VCaP (cell line): ENCODE results near the gene MAP3K5.

Source experiments
- H3K27ac ChIP-seq: fragments of 450-650 bp; 2 replicates; pipeline ENCODE4 v1.5.1; 2017
- TF ChIP-seq, protein P1 (sequence below): fragments of 450-650 bp; conservative IDR thresholded peaks from 2 replicates; pipeline ENCODE4 v1.5.1; 2017; ENCODE audit warnings: mild to moderate bottlenecking, moderate library complexity

The MAP3K5 gene

GRCh38 chr6:136562211-136562610 is 230.1 kb downstream of the MAP3K5 start:
- peak overlapping the region; percentile 100 for H3K27ac ChIP-seq
- TF ChIP-seq, protein P1, sequence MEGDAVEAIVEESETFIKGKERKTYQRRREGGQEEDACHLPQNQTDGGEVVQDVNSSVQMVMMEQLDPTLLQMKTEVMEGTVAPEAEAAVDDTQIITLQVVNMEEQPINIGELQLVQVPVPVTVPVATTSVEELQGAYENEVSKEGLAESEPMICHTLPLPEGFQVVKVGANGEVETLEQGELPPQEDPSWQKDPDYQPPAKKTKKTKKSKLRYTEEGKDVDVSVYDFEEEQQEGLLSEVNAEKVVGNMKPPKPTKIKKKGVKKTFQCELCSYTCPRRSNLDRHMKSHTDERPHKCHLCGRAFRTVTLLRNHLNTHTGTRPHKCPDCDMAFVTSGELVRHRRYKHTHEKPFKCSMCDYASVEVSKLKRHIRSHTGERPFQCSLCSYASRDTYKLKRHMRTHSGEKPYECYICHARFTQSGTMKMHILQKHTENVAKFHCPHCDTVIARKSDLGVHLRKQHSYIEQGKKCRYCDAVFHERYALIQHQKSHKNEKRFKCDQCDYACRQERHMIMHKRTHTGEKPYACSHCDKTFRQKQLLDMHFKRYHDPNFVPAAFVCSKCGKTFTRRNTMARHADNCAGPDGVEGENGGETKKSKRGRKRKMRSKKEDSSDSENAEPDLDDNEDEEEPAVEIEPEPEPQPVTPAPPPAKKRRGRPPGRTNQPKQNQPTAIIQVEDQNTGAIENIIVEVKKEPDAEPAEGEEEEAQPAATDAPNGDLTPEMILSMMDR: no peak

GRCh38 chr6:136553166-136553787 is 239.0 kb downstream of the MAP3K5 start:
- TF ChIP-seq, protein P1: no peak
- no peak overlapping the region for H3K27ac ChIP-seq

GRCh38 chr6:136552054-136552453 is 240.2 kb downstream of the MAP3K5 start:
- TF ChIP-seq, protein P1: no peak
- no peak overlapping the region for H3K27ac ChIP-seq

GRCh38 chr6:136551103-136551502 is 241.2 kb downstream of the MAP3K5 start:
- peak overlapping the region; percentile 95 for H3K27ac ChIP-seq
- TF ChIP-seq, protein P1: no peak

DNA sequence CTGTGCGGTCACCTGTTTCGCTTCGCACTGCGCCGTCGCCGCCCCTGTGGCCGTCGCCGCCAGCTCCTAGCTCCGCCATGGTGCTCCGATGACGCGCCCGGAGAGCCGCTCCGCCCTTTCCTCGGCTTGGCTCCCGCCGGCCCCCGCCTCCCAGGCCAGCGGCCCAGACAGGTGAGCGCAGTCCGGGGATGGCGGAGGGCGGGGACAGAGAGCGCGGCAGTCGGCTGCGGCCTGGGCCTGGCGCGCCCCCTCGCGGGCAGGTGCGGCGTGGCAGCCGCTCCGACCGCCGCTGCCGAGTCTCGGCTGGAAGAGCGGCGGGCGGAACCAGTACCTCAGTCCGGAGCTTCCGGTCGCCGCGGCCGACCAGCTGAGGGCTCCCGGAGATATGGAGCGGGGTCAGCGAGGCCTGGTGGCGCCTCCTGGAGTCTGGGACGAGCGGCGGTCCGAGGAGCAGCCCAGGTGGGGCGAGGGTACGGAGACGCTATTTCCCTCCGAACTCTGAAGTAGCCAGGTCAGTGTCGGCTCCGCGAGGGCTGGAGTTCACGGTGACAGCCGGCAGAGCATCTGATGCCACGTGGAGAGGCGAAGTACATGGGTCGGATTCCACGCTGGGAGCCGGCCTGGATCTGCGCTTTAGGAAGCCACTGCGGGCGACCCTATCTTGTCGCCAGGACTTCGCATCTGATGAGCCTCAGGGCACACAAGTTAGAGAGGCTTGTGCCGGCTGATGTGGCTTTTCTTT is 241.8 kb downstream of the MAP3K5 start, which contains the start of gene MAP7:
TSS of gene MAP7 (minus strand) at position 93 of the 742 bp plus-strand sequence. CDS start at position 79, 14 bp downstream.
- peak within 1 kb of the TSS; percentile 95 for H3K27ac ChIP-seq
- TF ChIP-seq, protein P1: peak; percentile 99

DNA sequence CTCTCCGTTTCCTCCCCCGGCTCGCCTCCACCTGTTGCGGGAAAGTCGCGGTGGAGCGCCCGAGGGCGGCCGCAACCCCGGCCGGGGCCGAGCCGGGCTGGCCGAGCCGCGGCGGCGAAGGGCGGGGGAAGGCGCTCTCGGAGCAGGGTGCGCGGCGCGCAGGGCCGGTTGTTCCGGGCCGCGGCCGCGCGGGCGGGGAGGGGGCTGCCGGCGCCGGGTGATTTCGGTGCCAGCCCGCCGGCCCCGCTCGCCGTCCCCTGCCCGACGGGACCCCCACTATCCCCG is 242.3 kb downstream of the MAP3K5 start:
- H3K27ac ChIP-seq: peak overlapping the region; percentile 95
- TF ChIP-seq, protein P1: no peak

DNA sequence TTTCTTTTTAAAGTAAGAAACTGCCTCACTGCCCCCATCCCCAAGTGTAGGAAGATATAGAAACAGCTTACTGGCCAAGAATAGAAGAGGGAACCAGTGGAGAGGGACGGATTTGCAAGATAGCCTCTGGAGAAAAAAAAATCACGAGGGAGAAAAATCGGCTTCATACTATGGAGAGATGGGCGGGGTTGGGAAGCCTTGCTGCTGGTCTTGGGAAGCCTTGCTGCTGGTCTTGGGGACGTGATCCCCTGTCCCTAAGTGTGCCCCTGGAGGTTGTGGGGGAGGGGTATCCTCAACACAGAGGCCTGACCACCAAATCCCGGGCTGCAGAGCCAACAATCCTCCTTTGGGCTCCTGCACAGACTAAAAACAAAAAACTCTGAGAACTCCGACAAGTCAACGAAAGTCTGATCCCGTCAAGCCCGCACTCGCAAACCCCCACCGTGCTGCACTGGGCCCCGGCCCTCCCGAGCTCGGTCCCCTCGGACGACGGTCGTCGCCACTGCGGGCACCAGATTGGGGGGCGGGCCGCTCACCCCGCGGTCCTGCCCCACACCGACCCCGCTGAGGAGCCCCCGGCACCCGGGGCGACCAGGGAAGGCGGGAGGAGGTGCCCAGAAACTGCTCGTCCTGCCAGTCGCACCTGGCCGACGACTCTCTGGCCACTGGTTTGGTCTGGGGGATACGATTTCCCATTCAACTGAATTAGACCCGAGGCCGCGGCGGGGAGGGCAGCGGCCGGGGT is 242.8 kb downstream of the MAP3K5 start:
- H3K27ac ChIP-seq: peak overlapping the region; percentile 95

More for the DNA sequence above, 242.8 kb downstream of the MAP3K5 start:
- TF ChIP-seq, protein P1: no peak
